Uterus (tissue), 4 donors: ENCODE measurements around the gene SLC51B. TPM values are rescaled to one million over a fixed set of nuclear protein-coding genes. Genes with fewer than 3 reads are reported as not detected.
"Not testable (repeated sequence)": the region's sequence is repeated elsewhere in the genome, so short reads cannot be mapped to it uniquely, and the experiment has no call there.

Experiments used
- DNase-seq, 2 donors: peaks; one replicate each; pipeline ENCODE4 v3.0.0-alpha.2; 2019 to 2020
- H3K27ac ChIP-seq, 2 donors: fragments of 200-600 bp; sonication (generic); 1 replicate in 1 of 2; 2 replicates in 1 of 2; pipeline ENCODE4 v1.5.1; 2016 to 2018
- H3K27me3 ChIP-seq, 2 donors: fragments of 200-600 bp; sonication (generic); one replicate each; pipeline ENCODE4 v1.5.1; 2018 to 2019; ENCODE audit warnings: control low read depth in 1 of 2
- H3K36me3 ChIP-seq, 2 donors: fragments of 200-600 bp; sonication (generic); one replicate each; pipeline ENCODE4 v1.5.1; 2019; ENCODE audit warnings: control low read depth in 1 of 2
- H3K4me1 ChIP-seq, 2 donors: fragments of 200-600 bp; sonication (generic); one replicate each; pipeline ENCODE4 v1.5.1; 2018 to 2019; ENCODE audit warnings: control low read depth in 1 of 2
- H3K4me3 ChIP-seq, 2 donors: fragments of 200-600 bp; sonication (generic); 1 replicate in 1 of 2; 2 replicates in 1 of 2; pipeline ENCODE4 v1.5.1; 2018 to 2019; ENCODE audit warnings: mild to moderate bottlenecking in 1 of 2
- H3K9me3 ChIP-seq, 2 donors: fragments of 200-600 bp; sonication (generic); one replicate each; pipeline ENCODE4 v1.5.1; 2019; ENCODE audit warnings: control low read depth in 1 of 2
- POLR2A ChIP-seq, 2 donors: fragments of 450-650 bp; IDR thresholded peaks; one replicate each; pipeline ENCODE4 v1.6.1; 2016; ENCODE audit warnings: antibody characterized with exemption in 2 of 2, mild to moderate bottlenecking in 1 of 2, moderate library complexity in 1 of 2
- intact Hi-C: fragments of 100-400 bp; cut with DNase I; formaldehyde crosslinking; loops from one replicate; pipeline ENCODE4 v1.15.1; 2023; ENCODE audit warnings: low total_unique reads
- total RNA-seq, 4 donors: library from RNA; depleted of rRNA in 3 of 4; stranded (reverse); fragments of >200 nt in 3 of 4; gene quantifications; one replicate each; pipeline versions ENCODE4 v1.1.0 to v1.2.4, GENCODE V29; 2014 to 2023
- TF ChIP-seq, protein P1 (sequence below), 4 experiments: fragments of 200-600 bp in 2 of 4; fragments of 450-650 bp in 2 of 4; sonication (generic) in 2 of 4; IDR thresholded peaks; one replicate each; pipeline ENCODE4 v1.5.1; 2016 to 2019; ENCODE audit warnings: antibody characterized with exemption in 4 of 4, mild to moderate bottlenecking in 2 of 4, moderate library complexity in 1 of 4
- donor health status: DM: yes; HTN: yes; CAD: no.

Gene SLC51B
- total RNA-seq, 4 donors from 2014 or later, result not detected

- H3K9me3 ChIP-seq, result no peaks in the 10 kb centered on the region
- H3K27me3 ChIP-seq, result no peaks in the 10 kb centered on the region
- no peak overlapping the region for H3K4me3 ChIP-seq
- peak overlapping the region in 1 of 2 donors; percentile 73 for H3K27ac ChIP-seq
- H3K36me3 ChIP-seq, result no peaks in the 10 kb centered on the region
- H3K4me1 ChIP-seq, result no peaks in the 10 kb centered on the region
- intact Hi-C loops, result no loop called here
- no peak for DNase-seq
- TF ChIP-seq, protein P1, sequence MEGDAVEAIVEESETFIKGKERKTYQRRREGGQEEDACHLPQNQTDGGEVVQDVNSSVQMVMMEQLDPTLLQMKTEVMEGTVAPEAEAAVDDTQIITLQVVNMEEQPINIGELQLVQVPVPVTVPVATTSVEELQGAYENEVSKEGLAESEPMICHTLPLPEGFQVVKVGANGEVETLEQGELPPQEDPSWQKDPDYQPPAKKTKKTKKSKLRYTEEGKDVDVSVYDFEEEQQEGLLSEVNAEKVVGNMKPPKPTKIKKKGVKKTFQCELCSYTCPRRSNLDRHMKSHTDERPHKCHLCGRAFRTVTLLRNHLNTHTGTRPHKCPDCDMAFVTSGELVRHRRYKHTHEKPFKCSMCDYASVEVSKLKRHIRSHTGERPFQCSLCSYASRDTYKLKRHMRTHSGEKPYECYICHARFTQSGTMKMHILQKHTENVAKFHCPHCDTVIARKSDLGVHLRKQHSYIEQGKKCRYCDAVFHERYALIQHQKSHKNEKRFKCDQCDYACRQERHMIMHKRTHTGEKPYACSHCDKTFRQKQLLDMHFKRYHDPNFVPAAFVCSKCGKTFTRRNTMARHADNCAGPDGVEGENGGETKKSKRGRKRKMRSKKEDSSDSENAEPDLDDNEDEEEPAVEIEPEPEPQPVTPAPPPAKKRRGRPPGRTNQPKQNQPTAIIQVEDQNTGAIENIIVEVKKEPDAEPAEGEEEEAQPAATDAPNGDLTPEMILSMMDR (IDR thresholded peaks at IDR 0.05), result no peak
- no peak for TF ChIP-seq POLR2A (IDR thresholded peaks at IDR 0.05)
Measured at GRCh38 chr15:65097651-65098263, 52.6 kb downstream of the SLC51B start.

- intact Hi-C loops, result no loop called here
- Histone ChIP-seq H3K27ac (no peak overlapping the region), H3K4me1 (no peaks in the 10 kb centered on the region), H3K36me3 (no peaks in the 10 kb centered on the region), H3K9me3 (no peaks in the 10 kb centered on the region), H3K27me3 (no peaks in the 10 kb centered on the region), H3K4me3 (no peak overlapping the region)
- DNase-seq, result no peak
- TF ChIP-seq, protein P1 (IDR thresholded peaks at IDR 0.05), result no peak
- no peak for TF ChIP-seq POLR2A (IDR thresholded peaks at IDR 0.05)
Measured at GRCh38 chr15:65099336-65099735, 54.1 kb downstream of the SLC51B start.

DNA sequence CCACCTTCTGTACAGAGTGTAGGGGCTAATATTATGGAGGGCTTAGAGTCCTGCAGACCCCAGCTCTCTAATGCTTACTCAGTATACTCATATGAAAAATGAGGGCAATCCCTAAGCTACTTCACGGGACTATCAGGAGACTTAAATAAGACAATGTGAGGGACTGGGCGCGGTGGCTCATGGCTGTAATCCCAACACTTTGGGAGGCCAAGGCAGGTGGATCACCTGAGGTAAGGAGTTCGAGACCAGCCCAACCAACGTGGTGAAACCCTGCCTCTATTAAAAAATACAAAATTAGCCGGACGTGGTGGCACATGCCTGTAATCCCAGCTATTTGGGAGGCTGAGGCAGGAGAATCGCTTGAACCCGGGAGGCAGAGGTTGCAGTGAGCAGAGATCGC, 54.6 kb downstream of the SLC51B start:
- H3K36me3 ChIP-seq, H3K4me3 ChIP-seq, H3K4me1 ChIP-seq, H3K27me3 ChIP-seq, H3K27ac ChIP-seq, H3K9me3 ChIP-seq, DNase-seq: not testable (repeated sequence)
- intact Hi-C loops, result loop anchor here (5.0 kb wide), 1 partner anchor 48 kb away; no protein-coding TSS in a partner anchor

DNA sequence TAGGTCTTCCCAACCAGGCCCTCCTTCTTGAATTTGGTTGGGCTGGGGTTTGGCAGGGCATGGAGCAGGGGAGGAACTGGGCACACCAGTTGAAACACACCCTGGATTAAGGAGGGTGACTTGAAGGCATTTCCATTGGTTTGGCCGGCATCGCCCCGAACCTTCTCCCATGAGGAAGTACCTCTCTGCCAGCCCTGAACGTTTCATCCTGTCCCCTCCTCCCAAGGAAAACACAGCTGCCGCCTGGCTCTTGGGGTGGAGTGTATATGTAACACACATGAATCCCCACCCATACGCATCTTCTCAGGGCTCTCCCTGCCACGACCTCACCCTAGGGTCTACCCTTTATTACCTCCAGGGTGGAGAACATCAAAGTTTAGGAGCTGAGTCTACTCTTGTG, 55.3 kb downstream of the SLC51B start:
- no peak for TF ChIP-seq POLR2A (IDR thresholded peaks at IDR 0.05)
- TF ChIP-seq, protein P1 (IDR thresholded peaks at IDR 0.05), result no peak
- Histone ChIP-seq H3K4me1 (no peaks in the 10 kb centered on the region), H3K36me3 (no peaks in the 10 kb centered on the region), H3K27ac (no peak overlapping the region), H3K4me3 (no peak overlapping the region), H3K9me3 (no peaks in the 10 kb centered on the region), H3K27me3 (no peaks in the 10 kb centered on the region)
- no peak for DNase-seq
- intact Hi-C loops, result loop anchor here (5.0 kb wide), 1 partner anchor 48 kb away; no protein-coding TSS in a partner anchor

- intact Hi-C loops, result loop anchor here (5.0 kb wide), 1 partner anchor 49 kb away; no protein-coding TSS in a partner anchor
- Histone ChIP-seq H3K27me3 (no peaks in the 10 kb centered on the region), H3K9me3 (no peaks in the 10 kb centered on the region), H3K36me3 (no peaks in the 10 kb centered on the region), H3K27ac (no peak overlapping the region), H3K4me1 (no peaks in the 10 kb centered on the region), H3K4me3 (no peak overlapping the region)
- DNase-seq, result peak; percentile 75 to 79
- TF ChIP-seq, protein P1 (IDR thresholded peaks at IDR 0.05), result peak; percentile 65 to 77 (median 69)
- TF ChIP-seq POLR2A (IDR thresholded peaks at IDR 0.05), result no peak
Measured at GRCh38 chr15:65101411-65101890, 56.3 kb downstream of the SLC51B start.
